CD8-positive, alpha-beta memory T cell (primary cell): ENCODE measurements around the gene ZSWIM5. TPM values are rescaled to one million over a fixed set of nuclear protein-coding genes. Genes with fewer than 3 reads are reported as not detected.
"Not testable (repeated sequence)": the region's sequence is repeated elsewhere in the genome, so short reads cannot be mapped to it uniquely, and the experiment has no call there.

Experiments
- CTCF ChIA-PET: fragments of 350-600 bp; sonication (Branson Sonifier 250); formaldehyde crosslinking; loops from one replicate; lab custom pipeline; 2021; ENCODE audit warnings: antibody characterized with exemption; lab: Charles Lee
- POLR2A ChIA-PET: fragments of 350-600 bp; sonication (Branson Sonifier 250); formaldehyde crosslinking; loops from one replicate; lab custom pipeline; 2021; ENCODE audit warnings: antibody characterized with exemption; lab: Charles Lee
- DNase-seq, 5 donors: peaks; one replicate each; pipeline versions ENCODE4 v3.0.0 to v3.0.0-alpha.2; 2020 to 2022; ENCODE audit warnings: mixed read lengths in 1 of 5
- H3K27ac ChIP-seq: one replicate; pipeline ENCODE4 v1.7.0; 2013; ENCODE audit warnings: low read depth, mild to moderate bottlenecking, low read length, moderate library complexity
- H3K27me3 ChIP-seq: 2 replicates; pipeline ENCODE4 v1.7.0; 2013; ENCODE audit warnings: low read length, mild to moderate bottlenecking; ENCODE audit not compliant: insufficient read depth, poor library complexity, severe bottlenecking
- H3K36me3 ChIP-seq: 2 replicates; pipeline ENCODE4 v1.7.0; 2013; ENCODE audit warnings: mild to moderate bottlenecking, low read length, moderate library complexity; ENCODE audit not compliant: insufficient read depth
- H3K4me1 ChIP-seq: 2 replicates; pipeline ENCODE4 v1.7.0; 2013; ENCODE audit warnings: mild to moderate bottlenecking, low read length, moderate library complexity; ENCODE audit not compliant: insufficient read depth
- H3K4me3 ChIP-seq: 2 replicates; pipeline ENCODE4 v1.7.0; 2013; ENCODE audit warnings: mild to moderate bottlenecking, low read length
- H3K9me3 ChIP-seq: 2 replicates; pipeline ENCODE4 v1.7.0; 2013; ENCODE audit warnings: mild to moderate bottlenecking, low read length
- H3K27ac Mint-ChIP-seq, 8 donors: one replicate each; pipeline ENCODE4 v1.8.0; 2020 to 2021; ENCODE audit warnings: mixed read lengths in 8 of 8, mild to moderate bottlenecking in 6 of 8, inconsistent platforms in 3 of 8, moderate library complexity in 3 of 8
- H3K27me3 Mint-ChIP-seq, 2 donors: one replicate each; pipeline ENCODE4 v1.8.0; 2020 to 2021; ENCODE audit warnings: mixed read lengths in 2 of 2, mild to moderate bottlenecking in 1 of 2, moderate library complexity in 1 of 2
- H3K36me3 Mint-ChIP-seq, 3 donors: one replicate each; pipeline ENCODE4 v1.8.0; 2020 to 2021; ENCODE audit warnings: mixed read lengths in 3 of 3, inconsistent platforms in 1 of 3, mild to moderate bottlenecking in 1 of 3
- H3K4me1 Mint-ChIP-seq, 3 donors: one replicate each; pipeline ENCODE4 v1.8.0; 2020 to 2021; ENCODE audit warnings: mixed read lengths in 3 of 3, inconsistent platforms in 1 of 3, mild to moderate bottlenecking in 1 of 3
- H3K4me3 Mint-ChIP-seq, 7 donors: one replicate each; pipeline ENCODE4 v1.8.0; 2020 to 2021; ENCODE audit warnings: mixed read lengths in 7 of 7, mild to moderate bottlenecking in 6 of 7, moderate library complexity in 4 of 7, inconsistent platforms in 2 of 7
- H3K9me3 Mint-ChIP-seq, 5 donors: one replicate each; pipeline ENCODE4 v1.8.0; 2020 to 2022; ENCODE audit warnings: mixed read lengths in 5 of 5, mild to moderate bottlenecking in 3 of 5, moderate library complexity in 2 of 5, inconsistent platforms in 1 of 5
- polyA plus RNA-seq: library from polyadenylated mRNA; unstranded; fragments of 300-500 nt; fragmentation: Illumina TruSeq; gene quantifications from one replicate; pipeline ENCODE4 v1.2.3, GENCODE V29; 2021
- total RNA-seq, 2 experiments: library from RNA; stranded (reverse); gene quantifications; one replicate each; pipeline ENCODE4 v1.2.3, GENCODE V29; 2021

The ZSWIM5 gene
- total and polyA plus RNA-seq, 3 experiments from 2014 or later = 0.69 to 1.4 (median 1.3) TPM

GRCh38 chr1:44988531-44989156, 217.8 kb downstream of the ZSWIM5 start:
- H3K4me1 ChIP-seq = peaks cover 15% of the 10 kb centered on the region
- ChIA-PET CTCF (interaction anchor here (0.7 to 1.4 kb wide), 5 partner anchors 15 to 192 kb away, joined by 3 to 4 read pairs (median 3); partner anchors contain the start of genes HECTD3 and UROD), POLR2A (no interaction called here)
- no peaks in the 10 kb centered on the region for H3K36me3 ChIP-seq
- no peak overlapping the region for H3K4me3 ChIP-seq
- H3K9me3 Mint-ChIP-seq = no peaks in the 10 kb centered on the region
- H3K36me3 Mint-ChIP-seq = peaks cover 0 to 5% (median 0%) of the 10 kb centered on the region in 3 donors
- H3K27me3 Mint-ChIP-seq = no peaks in the 10 kb centered on the region
- peak overlapping the region in 5 of 7 donors; percentile 41 to 77 (median 52) for H3K4me3 Mint-ChIP-seq
- H3K9me3 ChIP-seq = no peaks in the 10 kb centered on the region
- no peak overlapping the region for H3K27ac ChIP-seq
- H3K27ac Mint-ChIP-seq = no peak overlapping the region
- H3K27me3 ChIP-seq = no peaks in the 10 kb centered on the region
- no peak for DNase-seq
- peaks cover 16 to 22% (median 18%) of the 10 kb centered on the region in 3 donors for H3K4me1 Mint-ChIP-seq

DNA sequence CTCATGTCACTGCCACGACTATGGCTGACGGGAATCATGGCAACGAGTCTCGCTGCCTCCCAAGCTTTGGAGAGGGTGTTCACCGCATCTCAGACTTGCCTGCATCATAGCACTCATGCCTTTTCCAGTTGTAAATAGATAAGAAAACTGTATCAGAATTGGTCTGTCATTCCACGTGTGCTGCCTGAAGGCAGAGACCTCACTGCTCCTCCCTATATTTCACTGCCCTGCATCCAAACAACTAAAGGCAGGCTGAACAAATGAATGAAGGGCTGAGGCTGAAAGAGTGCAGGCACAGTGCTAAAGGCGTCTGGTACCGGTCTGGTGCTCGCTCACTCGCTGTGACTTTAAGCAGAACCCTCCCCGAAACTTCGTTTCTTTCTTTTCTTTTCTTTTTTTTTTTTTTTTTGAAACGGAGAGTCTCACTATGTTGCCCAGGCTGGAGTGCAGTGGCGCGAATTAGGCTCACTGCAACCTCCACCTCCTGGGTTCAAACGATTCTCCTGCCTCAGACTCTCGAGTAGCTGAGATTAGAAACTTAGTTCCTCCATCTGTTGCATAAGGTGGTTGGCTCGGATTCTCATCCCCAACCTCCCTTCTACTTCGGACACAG, 220.6 kb downstream of the ZSWIM5 start:
- peak overlapping the region; percentile 79 for H3K4me3 ChIP-seq
- DNase-seq = no peak
- Mint-ChIP-seq H3K27ac (peak overlapping the region; percentile 26 to 98 (median 94)), H3K27me3 (no peaks in the 10 kb centered on the region), H3K9me3 (no peaks in the 10 kb centered on the region), H3K36me3 (peaks cover 0 to 13% (median 1%) of the 10 kb centered on the region in 3 donors), H3K4me1 (peaks cover 24 to 35% (median 25%) of the 10 kb centered on the region in 3 donors), H3K4me3 (peak overlapping the region; percentile 88 to 99 (median 99))
- no peaks in the 10 kb centered on the region for H3K27me3 ChIP-seq
- ChIA-PET CTCF (interaction anchor here (0.7 to 2.1 kb wide), 10 partner anchors 25 to 318 kb away, joined by 3 to 10 read pairs (median 4); partner anchors contain the start of genes HECTD3, PLK3, RPS8 and UROD), POLR2A (interaction anchor here (0.7 to 1.7 kb wide), 6 partner anchors 24 to 318 kb away, joined by 3 to 11 read pairs (median 4); partner anchors contain the start of genes HECTD3, PLK3 and UROD)
- no peaks in the 10 kb centered on the region for H3K36me3 ChIP-seq
- H3K9me3 ChIP-seq = no peaks in the 10 kb centered on the region
- peaks cover 15% of the 10 kb centered on the region for H3K4me1 ChIP-seq
- peak overlapping the region; percentile 69 for H3K27ac ChIP-seq

DNA sequence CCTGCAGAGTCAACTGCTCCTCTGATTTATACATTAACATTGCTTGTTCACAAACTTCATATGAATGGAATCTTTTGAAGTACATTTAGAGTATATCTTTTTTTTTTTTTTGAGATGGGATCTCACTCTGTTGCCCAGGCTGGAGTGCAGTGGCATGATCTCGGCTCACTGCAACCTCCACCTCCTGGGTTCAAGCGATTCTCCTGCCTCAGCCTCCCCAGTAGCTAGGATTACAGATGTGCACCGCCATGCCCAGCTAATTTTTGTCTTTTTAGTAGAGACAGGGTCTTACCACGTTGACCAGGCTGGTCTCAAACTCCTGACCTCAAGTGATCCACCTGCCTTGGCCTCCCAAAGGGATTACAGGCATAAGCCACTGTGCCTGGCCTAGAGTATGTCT, 229.0 kb downstream of the ZSWIM5 start:
- H3K36me3 ChIP-seq, H3K4me3 Mint-ChIP-seq, H3K27me3 ChIP-seq, H3K4me1 ChIP-seq, H3K27me3 Mint-ChIP-seq, POLR2A ChIA-PET, CTCF ChIA-PET, H3K4me3 ChIP-seq, H3K27ac Mint-ChIP-seq, DNase-seq, H3K9me3 ChIP-seq, H3K27ac ChIP-seq, H3K9me3 Mint-ChIP-seq: not testable (repeated sequence)
- Mint-ChIP-seq H3K4me1 (peaks cover 3 to 17% (median 10%) of the 10 kb centered on the region in 3 donors), H3K36me3 (peaks cover 21 to 76% (median 26%) of the 10 kb centered on the region in 3 donors)

DNA sequence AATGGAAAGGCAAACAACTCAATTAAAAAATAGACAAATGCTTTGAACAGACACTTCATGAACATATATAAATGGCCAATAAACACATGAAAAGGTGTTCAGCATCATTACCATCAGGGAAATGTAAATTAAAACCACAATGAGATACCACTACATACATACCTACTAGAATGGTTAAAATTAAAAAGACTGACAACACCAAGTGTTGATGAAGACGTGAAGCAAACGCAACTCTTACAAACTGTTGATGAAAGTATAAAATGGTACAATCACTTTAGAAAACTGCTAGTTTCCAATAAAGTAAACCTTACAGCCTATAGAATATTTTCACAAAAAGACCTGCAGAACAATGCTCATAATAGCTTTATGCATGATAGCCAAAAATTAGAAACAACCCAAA, 230.2 kb downstream of the ZSWIM5 start:
- Histone ChIP-seq H3K27me3 (no peaks in the 10 kb centered on the region), H3K9me3 (no peaks in the 10 kb centered on the region), H3K4me3 (no peak overlapping the region), H3K36me3 (no peaks in the 10 kb centered on the region), H3K27ac (no peak overlapping the region), H3K4me1 (no peaks in the 10 kb centered on the region)
- Mint-ChIP-seq H3K27me3 (no peaks in the 10 kb centered on the region), H3K4me3 (no peak overlapping the region), H3K9me3 (peaks cover 0 to 7% (median 0%) of the 10 kb centered on the region in 5 donors), H3K36me3 (peaks cover 23 to 77% (median 26%) of the 10 kb centered on the region in 3 donors), H3K4me1 (peaks cover 0 to 12% (median 8%) of the 10 kb centered on the region in 3 donors), H3K27ac (no peak overlapping the region)
- ChIA-PET CTCF (no interaction called here), POLR2A (no interaction called here)
- DNase-seq = no peak

DNA sequence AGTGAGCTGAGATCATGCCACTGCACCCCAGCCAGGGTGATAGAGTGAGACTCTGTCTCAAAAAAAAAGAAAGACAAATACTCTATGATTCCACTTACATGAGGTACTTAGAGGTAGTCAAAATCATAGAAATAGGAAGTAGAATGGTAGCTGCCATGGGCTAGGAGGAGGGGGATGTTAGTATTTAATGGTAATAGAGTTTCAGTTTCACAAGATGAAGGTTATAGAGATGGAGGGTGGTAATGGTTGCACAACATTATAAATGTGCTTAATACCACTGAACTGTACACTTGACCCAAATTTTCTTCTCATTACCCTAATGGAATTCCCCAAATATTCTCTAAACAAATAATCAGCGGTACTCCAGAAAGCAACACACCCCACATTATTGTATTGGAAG, 232.8 kb downstream of the ZSWIM5 start:
- no peaks in the 10 kb centered on the region for H3K27me3 Mint-ChIP-seq
- no peaks in the 10 kb centered on the region for H3K4me1 ChIP-seq
- POLR2A ChIA-PET = no interaction called here
- CTCF ChIA-PET = no interaction called here
- DNase-seq = no peak
- H3K4me3 ChIP-seq = no peak overlapping the region
- H3K27ac Mint-ChIP-seq = peak overlapping the region in 3 of 8 donors; percentile 7 to 32 (median 30)
- no peaks in the 10 kb centered on the region for H3K9me3 ChIP-seq
- peaks cover 21 to 64% (median 25%) of the 10 kb centered on the region in 3 donors for H3K36me3 Mint-ChIP-seq
- peaks cover 0 to 6% (median 5%) of the 10 kb centered on the region in 3 donors for H3K4me1 Mint-ChIP-seq
- H3K27me3 ChIP-seq = no peaks in the 10 kb centered on the region
- H3K9me3 Mint-ChIP-seq = peaks cover 0 to 7% (median 0%) of the 10 kb centered on the region in 5 donors
- no peak overlapping the region for H3K4me3 Mint-ChIP-seq
- H3K27ac ChIP-seq = no peak overlapping the region
- H3K36me3 ChIP-seq = no peaks in the 10 kb centered on the region

DNA sequence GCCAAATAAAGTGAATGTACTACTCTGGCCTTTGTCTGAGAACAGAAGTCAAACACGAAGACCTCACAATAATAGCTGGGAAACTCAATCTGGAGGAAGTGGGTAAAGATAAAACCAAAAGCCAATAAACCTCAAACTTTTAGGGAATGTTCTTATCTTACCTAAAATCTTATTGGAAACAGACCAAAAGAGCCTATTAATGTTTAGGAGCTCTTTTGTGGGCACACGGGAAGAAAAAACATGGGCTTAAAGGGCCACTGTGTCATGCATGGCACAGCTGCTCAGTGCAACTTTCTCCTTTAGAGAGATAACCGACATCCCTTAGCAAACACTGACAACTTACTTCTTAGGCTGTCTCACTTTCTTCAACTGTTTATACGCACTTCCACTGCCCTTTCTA, 236.1 kb downstream of the ZSWIM5 start:
- Mint-ChIP-seq H3K9me3 (no peaks in the 10 kb centered on the region), H3K27ac (peak overlapping the region in 3 of 8 donors; percentile 5 to 70 (median 43)), H3K4me1 (peaks cover 0 to 5% (median 3%) of the 10 kb centered on the region in 3 donors), H3K27me3 (no peaks in the 10 kb centered on the region), H3K4me3 (no peak overlapping the region), H3K36me3 (peaks cover 3 to 41% (median 8%) of the 10 kb centered on the region in 3 donors)
- ChIA-PET POLR2A (no interaction called here), CTCF (no interaction called here)
- Histone ChIP-seq H3K27me3 (no peaks in the 10 kb centered on the region), H3K36me3 (no peaks in the 10 kb centered on the region), H3K4me3 (no peak overlapping the region), H3K27ac (no peak overlapping the region), H3K4me1 (no peaks in the 10 kb centered on the region), H3K9me3 (no peaks in the 10 kb centered on the region)
- no peak for DNase-seq

Other genes starting within 250 kb of the ZSWIM5 start
- 10 to 100 TPM; 49.5 to 50.6 TPM for gene EIF2B3, start 220.0 kb downstream of the ZSWIM5 start, total RNA-seq
- gene EIF2B3, start 220.0 kb downstream of the ZSWIM5 start, polyA plus RNA-seq = 22.6 TPM
- gene HECTD3, start 195.3 kb downstream of the ZSWIM5 start, total RNA-seq = 10 to 100 TPM; 35.4 to 36.0 TPM
- gene HECTD3, start 195.3 kb downstream of the ZSWIM5 start, polyA plus RNA-seq = 30.1 TPM
- gene UROD, start 194.4 kb downstream of the ZSWIM5 start, total RNA-seq = 10 to 100 TPM; 89.9 to 92.4 TPM
- gene UROD, start 194.4 kb downstream of the ZSWIM5 start, polyA plus RNA-seq = 62.9 TPM
- gene HPDL, start 120.3 kb upstream of the ZSWIM5 start, total RNA-seq = 10 to 100 TPM; 41.5 to 42.4 TPM
- 1.4 TPM for gene HPDL, start 120.3 kb upstream of the ZSWIM5 start, polyA plus RNA-seq
- 10 to 100 TPM; 46.4 to 48.9 TPM for gene TOE1, start 133.6 kb upstream of the ZSWIM5 start, total RNA-seq
- 12.5 TPM for gene TOE1, start 133.6 kb upstream of the ZSWIM5 start, polyA plus RNA-seq
- gene MUTYH, start 133.8 kb upstream of the ZSWIM5 start, total RNA-seq = 10 to 100 TPM; 70.1 to 75.4 TPM
- gene MUTYH, start 133.8 kb upstream of the ZSWIM5 start, polyA plus RNA-seq = 24.4 TPM